Measurements from ENCODE around the gene ZCRB1.

Gene ZCRB1

GRCh38 chr12:42275499-42275898, 50.4 kb downstream of the ZCRB1 start:
- no peak for DNase-seq

- no peak for DNase-seq
Measured at GRCh38 chr12:42273706-42274105, 52.2 kb downstream of the ZCRB1 start.

DNA sequence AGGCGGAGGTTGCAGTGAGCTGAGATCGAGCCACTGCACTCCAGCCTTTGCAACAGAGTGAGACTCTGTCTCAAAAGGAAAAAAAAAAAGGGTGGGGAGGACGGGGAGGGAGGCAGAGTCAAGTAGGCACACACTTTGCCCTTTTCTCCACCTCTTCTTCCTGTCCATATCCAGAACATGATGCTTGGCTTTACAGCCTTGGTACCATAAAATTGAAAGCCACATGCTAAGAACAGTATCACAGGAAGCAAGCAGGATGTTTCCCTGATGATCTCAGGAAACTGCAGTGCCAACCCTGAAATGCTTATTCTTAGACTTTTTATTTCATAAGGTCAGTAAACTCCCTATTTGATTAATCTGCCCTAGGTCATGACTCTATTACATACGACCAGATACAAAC, 55.3 kb downstream of the ZCRB1 start:
- no peak for DNase-seq

DNA sequence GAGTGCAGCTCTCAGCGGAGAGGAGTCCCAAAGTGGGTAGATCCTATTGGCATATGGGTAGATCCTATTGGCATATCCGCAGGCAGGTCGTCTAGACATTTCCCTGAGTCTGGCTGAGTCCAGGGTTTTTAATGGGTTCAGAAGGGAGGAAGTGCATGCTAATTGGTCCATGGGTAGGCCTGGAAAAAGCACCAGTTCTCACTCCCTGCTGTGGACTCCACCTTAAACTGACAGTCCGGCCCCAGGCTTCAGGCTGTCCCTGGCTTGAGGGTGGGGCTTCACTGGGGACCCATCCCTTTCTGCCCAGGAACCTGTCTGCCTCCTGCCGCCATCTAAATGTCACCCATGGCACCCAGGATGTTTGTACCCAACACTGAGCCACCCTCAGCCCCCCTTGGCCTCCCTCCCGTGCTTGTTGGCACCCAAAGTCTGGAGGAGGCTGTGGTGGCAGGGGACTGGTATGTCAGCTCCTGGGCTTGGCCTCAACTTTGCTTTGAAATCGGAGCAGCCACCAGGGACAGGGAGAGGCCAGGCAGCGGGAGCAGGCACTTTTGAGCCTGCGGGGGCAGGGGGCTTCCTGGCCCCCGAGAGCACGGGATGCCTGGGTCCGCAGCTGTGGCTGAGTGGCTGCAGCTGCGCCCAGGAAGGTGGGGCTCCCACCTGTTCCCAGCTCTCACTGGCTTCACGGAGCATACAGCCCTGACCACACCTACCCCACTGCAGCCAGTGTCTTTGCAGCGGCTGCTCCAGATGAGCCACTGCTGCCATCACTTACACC, 58.3 kb downstream of the ZCRB1 start:
- DNase-seq: no peak

DNA sequence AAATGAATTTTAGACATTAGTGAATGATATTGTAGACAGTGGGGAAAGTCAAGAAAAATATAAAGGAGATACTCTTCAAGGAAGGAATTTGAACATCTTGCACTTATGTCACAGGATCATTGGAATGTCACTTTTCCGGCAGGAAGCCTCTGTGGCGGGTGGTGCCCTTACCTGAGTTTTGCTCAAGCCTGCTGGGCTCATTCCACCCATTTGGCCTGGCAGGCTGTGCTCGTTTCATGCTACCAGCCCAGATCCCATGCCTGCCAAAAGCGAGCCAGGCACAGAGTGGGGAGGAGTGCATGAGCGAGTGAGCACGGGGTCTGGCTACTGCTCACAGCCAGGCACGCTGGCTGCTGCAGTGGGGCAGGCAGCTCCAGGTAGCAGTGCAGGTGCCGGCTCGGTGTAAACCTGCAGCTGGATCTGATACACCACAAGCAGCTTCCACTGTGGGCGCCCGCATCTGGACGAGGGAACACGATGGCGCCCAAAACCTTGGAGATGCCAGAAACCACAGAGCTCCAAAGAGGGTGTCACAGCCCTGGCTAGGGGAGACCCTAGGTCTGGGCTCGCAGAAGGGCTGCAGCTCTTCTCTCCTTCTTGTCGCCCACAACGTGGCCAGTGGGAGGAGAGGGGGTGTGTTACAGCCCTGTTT, 59.2 kb downstream of the ZCRB1 start:
- DNase-seq: no peak

DNA sequence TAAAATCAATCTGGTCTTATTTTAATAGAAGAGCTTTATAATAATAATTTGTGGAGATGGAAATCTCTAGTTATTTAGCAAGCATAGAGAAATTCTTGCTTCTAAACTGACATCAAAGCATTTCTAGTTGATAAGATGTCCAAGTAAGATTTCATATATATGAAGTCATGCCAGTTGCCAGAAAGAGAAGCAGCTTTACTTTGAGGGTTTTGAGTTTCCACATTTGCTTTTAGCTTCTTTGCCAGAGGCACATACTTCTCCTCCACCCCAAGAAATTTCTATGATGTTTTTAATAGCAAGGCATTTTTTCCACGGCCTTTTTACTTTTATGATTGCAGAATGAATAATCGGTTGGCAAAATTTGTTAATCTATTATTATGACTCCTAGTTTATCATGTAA, 63.6 kb downstream of the ZCRB1 start:
- no peak for DNase-seq
